ENCODE measurements around the gene NSD2.

DNA sequence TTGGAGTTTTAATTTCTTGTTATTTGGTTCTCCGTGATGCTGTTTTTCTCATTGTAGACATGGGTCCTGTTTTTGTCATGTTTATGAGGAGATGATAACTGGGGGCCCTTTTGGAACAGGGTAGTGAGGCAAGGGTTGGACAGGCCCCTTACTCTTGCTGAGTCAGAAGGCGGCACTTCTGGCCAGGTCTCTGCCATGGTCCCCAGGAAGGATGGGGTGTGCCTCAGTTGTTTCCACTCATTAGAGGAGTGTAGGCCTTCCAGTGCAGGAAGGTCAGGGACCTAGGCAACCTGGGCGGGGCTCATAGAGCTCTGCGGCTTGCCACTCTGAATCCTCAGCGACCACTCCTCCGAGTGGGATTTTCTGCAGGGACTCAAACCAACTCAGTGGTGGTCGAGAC lies 69.4 kb downstream of the NSD2 start:
- TF ChIP-seq POLR2AphosphoS5 (IDR thresholded peaks at IDR 0.05; ENCODE audit: borderline replicate concordance, low read depth, low read length): no peak
- no peak for TF ChIP-seq EZH2 (IDR thresholded peaks at IDR 0.05)
- TF ChIP-seq FOXP2 (optimal IDR thresholded peaks at IDR 0.05; ENCODE audit: control extremely low read depth, extremely low read length, insufficient read depth): no peak
